Right cardiac atrium (tissue), 5 donors: ENCODE results near the gene DDX19B. TPM values are rescaled to one million over a fixed set of nuclear protein-coding genes. Genes with fewer than 3 reads are reported as not detected.
A peak's percentile ranks its signal among the peaks of the same experiment; 100 is the strongest.
"Not testable (repeated sequence)": the region's sequence is repeated elsewhere in the genome, so short reads cannot be mapped to it uniquely, and the experiment has no call there.

ENCODE experiments used
- ATAC-seq, 2 donors: fragments of 200-7000 bp; cut with Tn5 transposase; one replicate each; pipeline versions ENCODE4 v1.8.0 to v1.9.1; 2020; ENCODE audit warnings: moderate library complexity in 2 of 2, mild to moderate bottlenecking in 1 of 2
- DNase-seq, 3 donors: peaks; one replicate each; pipeline ENCODE4 v3.0.0-alpha.2; 2020
- H3K27ac ChIP-seq: one replicate; pipeline ENCODE4 v1.5.1; 2013; ENCODE audit warnings: mild to moderate bottlenecking, low read length, control low read depth, moderate library complexity
- H3K27me3 ChIP-seq: one replicate; pipeline ENCODE4 v1.6.1; 2013; ENCODE audit not compliant: control insufficient read depth, insufficient read depth
- H3K4me1 ChIP-seq: one replicate; pipeline ENCODE4 v1.6.1; 2013; ENCODE audit warnings: low read length; ENCODE audit not compliant: control insufficient read depth, insufficient read depth
- H3K4me3 ChIP-seq: one replicate; pipeline ENCODE4 v1.5.1; 2013; ENCODE audit warnings: low read length, control low read depth
- H3K9me3 ChIP-seq: one replicate; pipeline ENCODE4 v1.6.1; 2013; ENCODE audit warnings: low read length; ENCODE audit not compliant: control insufficient read depth
- WGBS: extraction: QIAGEN DNeasy Blood & Tissue Kit; methylation state at CpG from one replicate; pipeline ENCODE4 v1.1.7; 2013; 5-methylcytosine and 5-hydroxymethylcytosine counted together
- intact Hi-C, 4 donors: fragments of 100-400 bp; cut with DNase I; formaldehyde crosslinking; loops; one replicate each; pipeline versions ENCODE4 v1.11.0 to v1.14.0; 2022 to 2023
- long read RNA-seq, 4 donors: library from polyadenylated mRNA; unstranded; transcript quantifications; one replicate each; pipeline ENCODE4 v2.0.0, GENCODE V29; 2020 to 2021
- polyA plus RNA-seq: library from polyadenylated mRNA; stranded (reverse); fragments of 200-250 nt; gene quantifications from one replicate; pipeline ENCODE4 v1.2.3, GENCODE V29; 2013
- total RNA-seq, 4 donors: library from RNA; stranded (reverse); fragmentation: NEBNext Ultra II Directional; extraction: Animal tissue kit (Norgen Biotek cat#: 25700); gene quantifications; one replicate each; pipeline ENCODE4 v1.2.1, GENCODE V29; 2021
- donor health status: healthy with polysubstance abuse.
- donor health status: DM: no; HTN: yes; CAD: no.
- donor health status: DM: no; HTN: no; CAD: no.
- donor health status: DM: no; HTN: yes; CAD: no; lungs with severe emphysema.
- donor health status: DM: yes; HTN: yes; CAD: no.

DDX19B gene
- total RNA-seq (10 to 100 TPM; 13.8 to 18.7 (median 16.0) TPM), polyA plus RNA-seq (13.4 TPM)
- long read RNA-seq, donor 1, transcript DDX19B-201 (12 exons, 3,386 nt) = major isoform, 30 of 46 reads
- long read RNA-seq, donor 1, partial matches to known transcripts = 3 of 46 reads
- long read RNA-seq, donor 1, other reads (novel, unspliced or antisense) = 7 of 46 reads
- long read RNA-seq, donor 2, transcript DDX19B-201 (12 exons, 3,386 nt) = major isoform, 9 of 14 reads
- long read RNA-seq, donor 2, partial matches to known transcripts = 0 of 14 reads
- long read RNA-seq, donor 2, other reads (novel, unspliced or antisense) = 2 of 14 reads
- long read RNA-seq, donor 3, transcript DDX19B-201 (12 exons, 3,386 nt) = major isoform, 74 of 98 reads
- long read RNA-seq, donor 3, transcript DDX19B-202 (11 exons, 1,692 nt) = minor isoform, 5 of 98 reads
- long read RNA-seq, donor 3, partial matches to known transcripts = 5 of 98 reads
- long read RNA-seq, donor 3, other reads (novel, unspliced or antisense) = 10 of 98 reads
- long read RNA-seq, donor 4, transcript DDX19B-201 (12 exons, 3,386 nt) = major isoform, 14 of 16 reads
- long read RNA-seq, donor 4, partial matches to known transcripts = 0 of 16 reads
- long read RNA-seq, donor 4, other reads (novel, unspliced or antisense) = 1 of 16 reads

DNA sequence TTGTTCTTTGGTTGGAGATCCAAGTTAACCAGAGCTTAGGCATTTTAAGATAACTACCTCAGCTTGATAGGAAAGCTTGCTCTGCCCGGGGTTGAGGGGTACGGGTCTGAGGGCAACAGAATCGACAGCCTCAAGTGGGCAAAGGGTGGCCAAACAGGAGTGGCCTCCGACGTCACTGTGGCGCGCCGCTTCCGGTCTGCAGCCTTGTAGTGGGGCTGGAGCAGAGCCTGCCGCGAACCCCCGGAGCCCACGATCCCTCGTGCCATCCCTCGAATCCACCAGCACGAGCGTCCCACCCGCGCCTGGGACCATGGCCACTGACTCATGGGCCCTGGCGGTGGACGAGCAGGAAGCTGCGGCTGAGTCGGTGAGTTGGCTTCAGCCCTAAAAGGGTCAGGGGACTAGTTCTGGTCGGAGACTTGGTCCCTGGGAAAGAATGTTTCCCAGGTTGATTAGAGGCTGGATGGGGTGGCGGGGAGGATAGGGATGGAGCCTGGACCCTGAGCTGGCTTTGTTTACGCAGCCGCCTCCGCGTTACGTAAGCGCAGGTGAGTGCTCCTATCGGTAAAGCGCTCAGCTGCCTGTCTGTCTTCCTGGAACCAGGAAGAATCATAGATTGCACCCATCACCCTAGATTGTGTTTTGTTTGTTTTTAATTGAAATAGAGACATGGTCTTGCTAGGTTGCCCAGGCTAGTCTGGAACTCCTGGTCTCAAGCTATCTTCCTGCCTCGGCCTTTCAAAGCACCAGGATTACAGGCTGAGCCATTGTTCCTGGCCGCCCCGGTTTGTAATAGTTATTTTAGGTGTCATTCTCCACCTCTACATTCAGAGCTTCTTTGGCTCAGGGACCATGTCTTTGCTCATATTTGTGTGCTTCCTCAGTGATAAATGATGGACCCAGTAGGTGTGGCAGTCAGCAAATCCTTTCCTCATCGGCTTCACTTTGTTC is at the start of gene DDX19B:
TSS of gene DDX19B (plus strand) at position 199 of the 951 bp plus-strand sequence. CDS start at position 311, 112 bp downstream.
- ATAC-seq (peak; percentile 95 to 96), DNase-seq (peak; percentile 86 to 94 (median 93))
- Histone ChIP-seq H3K9me3 (no peaks in the 10 kb centered on the region), H3K27ac (peak within 1 kb of the TSS; percentile 82), H3K4me1 (no peaks in the 10 kb centered on the region), H3K4me3 (peak within 1 kb of the TSS; percentile 62), H3K27me3 (no peaks in the 10 kb centered on the region)
- WGBS = 1% methylated on average over 37 of the region's 37 CpGs
- intact Hi-C loops = no loop called here

DNA sequence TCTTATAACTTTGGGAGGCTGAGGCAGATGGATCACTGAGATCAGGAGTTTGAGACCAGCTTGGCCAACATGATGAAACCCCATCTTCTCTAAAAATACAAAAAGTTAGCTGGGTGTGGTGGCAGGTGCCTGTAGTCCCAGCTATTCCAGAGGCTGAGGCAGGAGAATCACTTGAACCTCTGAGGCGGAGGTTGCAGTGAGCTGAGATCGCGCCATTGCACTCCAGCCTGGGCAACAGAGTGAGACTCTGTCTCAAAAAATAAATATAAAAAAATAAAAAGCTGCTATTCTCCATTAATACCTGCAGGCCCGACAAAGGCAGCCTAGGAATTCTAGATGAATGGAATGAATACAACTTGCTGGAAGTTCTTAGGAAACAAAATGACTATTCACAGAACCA is 49.3 kb upstream of the DDX19B start:
- H3K27me3 ChIP-seq, H3K27ac ChIP-seq, H3K4me1 ChIP-seq, ATAC-seq, DNase-seq, intact Hi-C loops, H3K9me3 ChIP-seq, H3K4me3 ChIP-seq: not testable (repeated sequence)
- WGBS = 92% methylated on average over 4 of the region's 4 CpGs

DNA sequence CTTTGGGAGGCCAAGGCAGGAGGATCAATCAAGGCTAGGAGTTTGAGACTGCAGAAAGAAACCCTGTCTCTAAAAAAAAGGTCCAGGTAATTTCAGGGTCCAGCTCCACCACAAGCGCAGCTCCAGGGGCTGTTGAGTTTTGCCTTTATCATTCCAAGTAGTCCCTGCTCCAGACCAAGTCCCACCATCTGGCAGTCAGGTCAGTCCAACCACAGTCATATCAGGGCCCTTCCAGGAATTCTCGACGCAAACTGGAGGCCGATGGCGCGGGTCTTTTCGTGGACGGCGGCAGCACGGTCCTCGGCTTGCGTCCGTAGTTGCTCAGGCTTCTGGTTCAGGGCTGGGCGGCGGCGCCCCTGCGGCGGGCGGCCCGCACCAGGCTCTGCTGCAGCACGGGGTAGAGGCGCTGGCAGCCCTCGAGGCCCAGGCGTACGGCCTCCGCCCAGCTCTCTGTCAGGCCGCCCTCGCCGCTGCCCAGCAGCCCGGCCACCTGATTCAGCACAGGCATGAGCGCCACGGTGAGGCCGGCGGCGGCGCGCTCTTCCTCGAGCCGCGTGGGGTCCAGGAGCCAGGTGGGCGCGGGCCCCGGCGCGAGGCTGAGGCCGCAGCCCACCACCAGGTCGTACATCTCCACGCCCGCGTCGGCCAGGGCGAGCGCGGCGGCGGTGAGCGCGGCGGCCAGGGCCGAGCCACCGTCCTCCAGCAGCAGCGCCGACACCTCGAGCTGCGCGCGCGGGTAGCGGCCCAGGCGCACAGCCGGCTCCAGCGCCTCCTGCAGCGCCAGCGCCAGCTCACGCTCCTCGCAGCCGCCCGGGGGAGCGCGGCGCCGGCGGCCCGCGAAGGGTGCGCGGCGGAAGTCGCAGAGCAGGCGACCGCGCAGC is 48.0 kb upstream of the DDX19B start:
- WGBS = under 1% methylated on average over 92 of the region's 92 CpGs

DNA sequence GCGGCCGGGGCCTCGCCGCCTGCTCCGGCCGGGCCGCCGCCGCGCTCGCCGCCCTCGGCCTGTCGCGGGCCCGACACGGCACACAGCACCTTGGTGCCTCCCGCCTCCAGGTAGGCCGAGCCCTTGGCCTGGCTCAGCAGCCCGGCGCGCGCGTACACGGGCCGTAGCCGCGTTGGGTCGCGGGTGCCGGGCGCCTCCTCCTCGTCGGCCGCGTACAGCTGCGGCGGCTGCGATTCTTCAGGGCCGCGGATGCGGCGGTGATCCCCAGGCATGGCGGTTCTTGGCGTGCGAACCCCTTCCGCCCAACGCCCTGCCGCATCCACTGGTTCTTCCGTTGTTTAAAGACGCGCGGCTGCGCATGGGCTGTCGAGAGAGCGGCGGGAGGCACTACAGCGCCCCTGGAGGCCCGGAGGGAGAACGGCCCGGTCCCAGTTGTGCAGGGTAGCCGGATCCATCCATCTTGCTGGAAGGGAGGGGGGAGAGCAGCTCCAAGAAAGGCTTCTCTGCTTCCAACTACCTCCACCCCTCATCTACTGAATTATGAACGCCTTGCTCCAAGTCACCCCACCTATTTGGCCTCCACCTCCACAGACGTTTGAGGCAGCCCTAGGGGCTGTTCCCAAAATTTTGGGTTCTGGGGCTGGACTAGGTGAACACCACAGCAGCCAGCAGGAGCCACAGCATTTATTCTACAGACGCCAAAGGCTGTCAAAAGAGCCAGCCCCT is 47.2 kb upstream of the DDX19B start, which contains the start of gene EXOSC6:
TSS of gene EXOSC6 (minus strand) at position 312 of the 726 bp plus-strand sequence. CDS start at position 272, 40 bp downstream.
- ATAC-seq = peak; percentile 96 to 97
- intact Hi-C loops = no loop called here
- 2% methylated on average over 65 of the region's 65 CpGs for WGBS
- Histone ChIP-seq H3K27ac (peak within 1 kb of the TSS; percentile 89), H3K9me3 (no peaks in the 10 kb centered on the region), H3K4me1 (no peaks in the 10 kb centered on the region), H3K4me3 (peak within 1 kb of the TSS; percentile 84), H3K27me3 (no peaks in the 10 kb centered on the region)
- DNase-seq = peak; percentile 93 to 97 (median 96)

More for the DNA sequence above, 48.0 kb upstream of the DDX19B start:
- ATAC-seq = peak; percentile 41 to 60
- Histone ChIP-seq H3K9me3 (no peaks in the 10 kb centered on the region), H3K4me1 (no peaks in the 10 kb centered on the region), H3K27me3 (no peaks in the 10 kb centered on the region), H3K4me3 (peak overlapping the region; percentile 84), H3K27ac (peak overlapping the region; percentile 89)
- DNase-seq = peak; percentile 50 to 72 (median 68)
- intact Hi-C loops = no loop called here

DNA sequence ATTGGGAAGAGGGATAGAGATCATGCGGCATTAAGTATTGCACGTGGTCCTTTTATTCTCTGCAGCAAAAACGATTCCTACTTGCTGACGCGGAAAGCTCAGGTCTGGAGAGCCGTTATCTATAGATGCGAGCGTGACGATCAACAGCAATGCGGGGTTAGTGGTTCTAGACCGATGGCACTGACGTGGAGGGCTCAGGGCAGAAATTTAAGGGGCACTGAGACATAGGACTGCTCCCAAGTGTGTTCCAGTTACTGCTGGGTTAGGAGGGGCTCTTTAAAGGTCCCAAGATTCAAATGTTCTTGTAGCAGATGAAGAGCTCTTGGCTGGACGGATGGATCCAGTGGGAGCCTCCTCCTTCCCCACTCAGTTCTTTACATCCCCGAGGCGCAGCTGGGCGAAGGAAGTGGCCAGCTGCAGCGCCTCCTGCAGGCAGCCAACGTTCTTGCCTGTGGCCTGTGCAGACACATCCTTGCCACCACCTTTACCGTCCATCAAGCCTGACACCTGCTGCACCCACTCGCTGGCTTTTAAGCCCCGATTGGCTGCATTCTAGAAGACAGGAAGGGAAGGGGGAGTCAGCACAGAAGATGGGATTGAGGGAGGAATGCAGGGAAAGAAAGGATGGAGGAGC is 46.5 kb upstream of the DDX19B start:
- H3K4me3 ChIP-seq = no peak overlapping the region
- H3K4me1 ChIP-seq = no peaks in the 10 kb centered on the region
- intact Hi-C loops = no loop called here
- ATAC-seq (peak in 1 of 2 donors; percentile 2), DNase-seq (peak in 1 of 3 donors; percentile 62)
- no peak overlapping the region for H3K27ac ChIP-seq
- no peaks in the 10 kb centered on the region for H3K27me3 ChIP-seq
- 77% methylated on average over 21 of the region's 21 CpGs for WGBS
- no peaks in the 10 kb centered on the region for H3K9me3 ChIP-seq

DNA sequence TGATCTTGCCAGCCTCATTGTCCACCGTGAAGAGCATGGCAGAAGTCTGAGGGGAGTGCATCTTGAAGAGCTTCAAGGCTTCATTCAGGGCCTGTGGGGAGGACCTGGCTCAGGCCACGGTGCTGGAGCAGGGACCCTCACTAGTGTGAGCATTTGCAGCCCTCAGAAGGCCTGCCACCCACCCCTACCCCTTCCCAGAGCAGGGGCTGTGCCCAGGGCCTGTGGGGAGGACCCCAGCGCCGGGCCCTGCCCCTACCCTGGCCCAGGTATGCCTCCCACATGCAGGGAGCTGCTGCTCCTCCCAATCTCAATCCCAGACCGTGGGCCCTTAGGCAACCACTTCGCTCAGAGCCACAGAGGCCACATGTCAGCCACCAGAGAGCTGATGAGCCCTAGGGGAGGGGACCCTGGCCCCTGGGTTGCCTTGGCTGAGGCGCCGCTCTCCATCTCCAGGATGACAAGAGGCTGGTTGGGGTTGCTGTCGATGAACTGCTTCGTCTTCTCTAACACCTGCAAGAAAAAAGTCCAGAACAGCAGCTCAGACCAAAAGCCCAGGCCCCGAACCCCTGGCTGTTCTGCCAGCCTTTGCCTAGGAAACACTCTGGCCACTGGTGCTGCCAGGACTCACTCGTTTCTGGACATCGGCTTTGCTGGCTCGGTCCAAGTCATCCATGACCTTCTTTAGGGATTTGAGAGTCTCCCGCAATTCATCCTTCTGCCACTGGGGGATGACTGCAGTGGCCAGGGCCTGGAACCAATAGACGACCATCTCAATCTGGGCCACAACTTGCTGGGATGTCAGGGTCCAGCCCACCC is 45.5 kb upstream of the DDX19B start:
- H3K9me3 ChIP-seq = no peaks in the 10 kb centered on the region
- WGBS = 78% methylated on average over 16 of the region's 16 CpGs
- intact Hi-C loops = no loop called here
- no peak overlapping the region for H3K4me3 ChIP-seq
- no peaks in the 10 kb centered on the region for H3K27me3 ChIP-seq
- no peak for ATAC-seq
- DNase-seq = no peak
- H3K27ac ChIP-seq = no peak overlapping the region
- no peaks in the 10 kb centered on the region for H3K4me1 ChIP-seq

DNA sequence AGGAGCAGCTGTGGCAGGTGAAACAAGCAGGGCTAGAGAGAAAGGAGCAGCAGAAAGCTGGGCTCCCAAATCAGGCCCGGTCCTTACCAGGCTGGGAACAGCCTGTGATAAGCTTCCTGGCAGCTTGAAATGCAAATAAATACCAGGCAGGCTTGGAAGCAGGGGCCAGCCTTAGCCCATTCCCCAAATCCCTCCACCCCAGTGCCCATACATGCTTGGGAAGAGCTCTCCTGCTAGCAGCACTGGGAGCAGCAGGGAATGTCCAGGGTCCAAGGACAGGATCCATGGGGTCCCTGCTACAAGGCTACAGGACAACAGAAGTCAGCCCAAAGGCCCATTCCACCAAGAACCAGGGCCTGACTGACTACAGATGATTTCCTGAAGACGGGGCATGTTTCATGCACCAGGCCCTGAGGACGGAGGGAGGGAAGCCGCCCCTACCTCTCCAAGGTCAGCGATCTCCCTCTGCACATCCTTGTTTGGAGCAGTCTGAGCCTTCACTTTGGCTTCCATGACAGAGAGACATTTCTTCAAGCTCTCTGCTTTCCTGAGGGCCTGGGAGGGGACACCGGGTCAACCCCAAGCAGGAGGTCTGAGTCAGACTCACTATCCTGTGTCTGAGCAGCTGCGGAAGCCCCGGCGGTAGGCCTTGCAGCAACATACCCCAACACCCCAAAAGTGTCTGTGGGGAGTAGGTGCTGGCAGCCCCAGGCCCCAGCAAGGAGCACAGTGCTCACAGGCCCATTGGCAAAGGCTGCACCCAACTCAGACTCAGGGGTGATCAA is 44.6 kb upstream of the DDX19B start:
- no peaks in the 10 kb centered on the region for H3K9me3 ChIP-seq
- 92% methylated on average over 9 of the region's 9 CpGs for WGBS
- intact Hi-C loops = no loop called here
- H3K27me3 ChIP-seq = no peaks in the 10 kb centered on the region
- DNase-seq = no peak
- ATAC-seq = no peak
- H3K4me1 ChIP-seq = no peaks in the 10 kb centered on the region
- no peak overlapping the region for H3K4me3 ChIP-seq
- no peak overlapping the region for H3K27ac ChIP-seq

DNA sequence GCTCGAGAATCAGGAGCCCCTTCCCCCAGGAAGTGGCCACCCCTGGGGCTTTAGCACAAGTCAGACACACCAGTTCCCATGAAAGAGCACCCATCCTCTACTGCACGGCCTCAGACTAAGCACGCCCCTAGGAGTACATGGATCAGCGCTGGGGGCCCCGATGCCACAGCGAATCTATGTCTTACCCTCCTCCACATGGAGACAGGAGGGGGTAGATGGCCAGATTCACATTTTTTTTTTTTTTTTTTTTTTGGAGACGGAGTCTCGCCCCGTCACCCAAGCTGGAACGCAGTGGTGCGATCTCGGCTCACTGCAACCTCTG is 44.1 kb upstream of the DDX19B start:
- no peak overlapping the region for H3K27ac ChIP-seq
- H3K4me1 ChIP-seq = no peaks in the 10 kb centered on the region
- ATAC-seq = no peak
- no peak overlapping the region for H3K4me3 ChIP-seq
- WGBS = 96% methylated on average over 12 of the region's 12 CpGs
- intact Hi-C loops = no loop called here
- no peaks in the 10 kb centered on the region for H3K9me3 ChIP-seq
- no peaks in the 10 kb centered on the region for H3K27me3 ChIP-seq
- no peak for DNase-seq
